Loucy (cell line): ENCODE data around the gene POU2F2.
A peak's percentile ranks its signal among the peaks of the same experiment; 100 is the strongest.
"Not testable (repeated sequence)": the region's sequence is repeated elsewhere in the genome, so short reads cannot be mapped to it uniquely, and the experiment has no call there.

ENCODE experiments used
- H2AFZ ChIP-seq: fragments of 200-600 bp; sonication (generic); 2 replicates; pipeline ENCODE4 v1.6.0; 2016; ENCODE audit warnings: antibody characterized with exemption, mild to moderate bottlenecking, low read length, moderate library complexity
- H3F3A ChIP-seq: fragments of 200-600 bp; 2 replicates; pipeline ENCODE4 v1.6.0; 2016; ENCODE audit warnings: antibody characterized with exemption, low read depth, mild to moderate bottlenecking
- H3K27me3 ChIP-seq: fragments of 200-600 bp; sonication (generic); 2 replicates; pipeline ENCODE4 v1.6.1; 2014; ENCODE audit warnings: low read length, mild to moderate bottlenecking; ENCODE audit not compliant: insufficient read depth, poor library complexity, severe bottlenecking
- H3K36me3 ChIP-seq: fragments of 200-600 bp; sonication (generic); 2 replicates; pipeline ENCODE4 v1.6.1; 2016; ENCODE audit warnings: low read length; ENCODE audit not compliant: insufficient read depth
- H3K4me1 ChIP-seq: fragments of 200-600 bp; sonication (generic); 2 replicates; pipeline ENCODE4 v1.5.1; 2014; ENCODE audit warnings: low read length, mild to moderate bottlenecking; ENCODE audit not compliant: insufficient read depth, poor library complexity, severe bottlenecking
- H3K4me2 ChIP-seq: fragments of 200-600 bp; sonication (generic); 2 replicates; pipeline ENCODE4 v1.6.0; 2014; ENCODE audit warnings: antibody characterized with exemption, low read length, low read depth, mild to moderate bottlenecking; ENCODE audit not compliant: poor library complexity, severe bottlenecking
- H3K4me3 ChIP-seq: fragments of 200-600 bp; sonication (generic); 2 replicates; pipeline ENCODE4 v1.5.1; 2014; ENCODE audit warnings: low read length, mild to moderate bottlenecking, mixed read lengths; ENCODE audit not compliant: poor library complexity, severe bottlenecking
- H3K79me2 ChIP-seq: fragments of 200-600 bp; sonication (generic); 2 replicates; pipeline ENCODE4 v1.6.1; 2014; ENCODE audit warnings: low read length; ENCODE audit not compliant: insufficient read depth
- H3K9ac ChIP-seq: fragments of 200-600 bp; sonication (generic); 2 replicates; pipeline ENCODE4 v1.6.0; 2014; ENCODE audit warnings: mild to moderate bottlenecking, low read depth, low read length, moderate library complexity; ENCODE audit not compliant: poor library complexity, severe bottlenecking
- H3K9me2 ChIP-seq: fragments of 200-600 bp; sonication (generic); replicated peaks from 2 replicates; pipeline ENCODE4 v1.6.1; 2016; ENCODE audit warnings: low read depth, low read length, mixed read lengths
- H3K9me3 ChIP-seq: fragments of 200-600 bp; sonication (generic); 2 replicates; pipeline ENCODE4 v1.6.1; 2014; ENCODE audit warnings: mild to moderate bottlenecking, antibody characterized with exemption, low read length, low read depth; ENCODE audit not compliant: insufficient read depth
- H4K20me1 ChIP-seq: fragments of 200-600 bp; sonication (generic); 2 replicates; pipeline ENCODE4 v1.6.0; 2014; ENCODE audit warnings: antibody characterized with exemption, low read length, mild to moderate bottlenecking; ENCODE audit not compliant: insufficient read depth, poor library complexity, severe bottlenecking
- CTCF ChIP-seq: fragments of 200-600 bp; sonication (generic); conservative IDR thresholded peaks from 2 replicates; pipeline ENCODE4 v1.5.1; 2014; ENCODE audit warnings: mild to moderate bottlenecking, antibody characterized with exemption, low read length
- EZH2phosphoT487 ChIP-seq: fragments of 200-600 bp; IDR thresholded peaks from 2 replicates; pipeline ENCODE4 v1.6.1; 2018; ENCODE audit warnings: antibody characterized with exemption, mild to moderate bottlenecking, moderate library complexity, borderline replicate concordance

Gene POU2F2

GRCh38 chr19:42048992-42049391 is 83.3 kb downstream of the POU2F2 start:
- H3K9me2 ChIP-seq, result no peaks in the 10 kb centered on the region
- no peaks in the 10 kb centered on the region for H3K79me2 ChIP-seq
- H3K4me2 ChIP-seq, result peak overlapping the region; percentile 79
- no peaks in the 10 kb centered on the region for H3K27me3 ChIP-seq
- H4K20me1 ChIP-seq, result no peaks in the 10 kb centered on the region
- H3F3A ChIP-seq, result no peaks in the 10 kb centered on the region
- peak overlapping the region; percentile 58 for H3K9ac ChIP-seq
- H3K36me3 ChIP-seq, result no peaks in the 10 kb centered on the region
- peaks cover 5% of the 10 kb centered on the region for H3K4me1 ChIP-seq
- peak overlapping the region; percentile 71 for H3K4me3 ChIP-seq
- H2AFZ ChIP-seq, result peak overlapping the region; percentile 99
- no peaks in the 10 kb centered on the region for H3K9me3 ChIP-seq
- TF ChIP-seq CTCF (no peak), EZH2phosphoT487 (no peak)

GRCh38 chr19:42045575-42045974 is 86.7 kb downstream of the POU2F2 start:
- H3K9me3 ChIP-seq, result no peaks in the 10 kb centered on the region
- no peaks in the 10 kb centered on the region for H3K27me3 ChIP-seq
- H3K79me2 ChIP-seq, result no peaks in the 10 kb centered on the region
- no peak overlapping the region for H3K4me3 ChIP-seq
- no peak overlapping the region for H2AFZ ChIP-seq
- no peaks in the 10 kb centered on the region for H3K9me2 ChIP-seq
- TF ChIP-seq EZH2phosphoT487 (no peak), CTCF (no peak)
- H3F3A ChIP-seq, result no peaks in the 10 kb centered on the region
- H3K36me3 ChIP-seq, result no peaks in the 10 kb centered on the region
- H3K9ac ChIP-seq, result no peak overlapping the region
- peaks cover 5% of the 10 kb centered on the region for H3K4me1 ChIP-seq
- H4K20me1 ChIP-seq, result no peaks in the 10 kb centered on the region
- H3K4me2 ChIP-seq, result no peak overlapping the region

- Histone ChIP-seq H3K4me2 (no peak overlapping the region), H3K9me2 (no peaks in the 10 kb centered on the region), H3F3A (no peaks in the 10 kb centered on the region), H3K36me3 (no peaks in the 10 kb centered on the region), H2AFZ (no peak overlapping the region), H3K4me3 (no peak overlapping the region), H3K4me1 (no peaks in the 10 kb centered on the region), H3K79me2 (no peaks in the 10 kb centered on the region), H3K27me3 (no peaks in the 10 kb centered on the region), H4K20me1 (no peaks in the 10 kb centered on the region), H3K9me3 (no peaks in the 10 kb centered on the region), H3K9ac (no peak overlapping the region)
- TF ChIP-seq CTCF (no peak), EZH2phosphoT487 (no peak)
Measured at GRCh38 chr19:42042455-42043170, 89.6 kb downstream of the POU2F2 start.

GRCh38 chr19:42040491-42040890 is 91.8 kb downstream of the POU2F2 start:
- not testable (repeated sequence) for H3K4me2 ChIP-seq

More at GRCh38 chr19:42040491-42040890, 91.8 kb downstream of the POU2F2 start:
- H3K4me1 ChIP-seq, H3K4me3 ChIP-seq, H3K9me3 ChIP-seq, H3K9ac ChIP-seq, H3K27me3 ChIP-seq, H4K20me1 ChIP-seq, H3K36me3 ChIP-seq, H2AFZ ChIP-seq, H3K9me2 ChIP-seq, H3K79me2 ChIP-seq, H3F3A ChIP-seq: not testable (repeated sequence)
